Measurements from ENCODE around the gene PCDHGA6.
"Not testable (repeated sequence)": the region's sequence is repeated elsewhere in the genome, so short reads cannot be mapped to it uniquely, and the experiment has no call there.

Gene PCDHGA6

DNA sequence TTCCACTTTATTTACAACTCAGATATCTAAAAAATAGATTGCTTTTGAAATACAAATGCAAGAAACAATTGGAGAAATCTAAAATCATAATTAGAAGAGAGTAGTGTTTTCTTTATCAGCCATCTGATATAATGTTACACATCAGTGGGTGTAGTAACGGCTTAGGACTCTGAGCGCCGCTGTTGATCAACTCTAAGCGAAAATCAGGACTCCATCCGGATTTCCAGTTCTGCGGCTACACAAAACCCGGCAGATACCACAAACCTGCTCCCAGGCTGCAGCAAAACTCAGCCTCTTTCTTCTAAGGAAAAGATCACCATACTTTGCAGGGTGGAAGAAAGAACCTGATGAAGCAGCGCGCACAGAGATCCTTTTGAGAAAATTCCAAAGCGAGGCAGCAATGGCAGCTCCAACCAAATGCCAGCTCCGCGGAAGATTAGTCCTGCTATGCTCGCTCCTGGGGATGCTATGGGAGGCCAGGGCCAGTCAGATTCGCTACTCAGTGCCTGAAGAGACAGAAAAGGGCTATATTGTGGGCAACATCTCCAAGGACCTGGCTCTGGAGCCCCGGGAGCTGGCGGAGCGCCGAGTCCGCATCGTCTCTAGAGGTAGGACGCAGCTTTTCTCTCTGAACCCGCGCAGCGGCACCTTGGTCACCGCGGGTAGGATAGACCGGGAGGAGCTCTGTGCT is 29.0 kb downstream of the PCDHGA6 start, which contains the start of gene PCDHGA9:
Gene PCDHGA9, plus strand, starts transcription at position 226 of the 691 bp plus-strand sequence. Its CDS starts 175 bp downstream, at position 401.
- H3K9ac ChIP-seq (ENCODE audit: low read depth, low read length) = no peak within 1 kb of the TSS
- H3K36me3 ChIP-seq (ENCODE audit: insufficient read depth, low read length) = peaks cover 5% of the 10 kb centered on the region
- no peaks in the 10 kb centered on the region for H3K4me1 ChIP-seq (ENCODE audit: control insufficient read depth, insufficient read depth, low read length)
- H3K9me3 ChIP-seq (replicated peaks; ENCODE audit: low read length) = peaks cover 49% of the 10 kb centered on the region
- peak within 1 kb of the TSS; percentile 67 for H3K4me2 ChIP-seq (ENCODE audit: low read length)
- peak within 1 kb of the TSS; percentile 60 for H3K4me3 ChIP-seq (ENCODE audit: low read length)
- H3K27me3 ChIP-seq (ENCODE audit: control insufficient read depth, insufficient read depth, low read length) = no peaks in the 10 kb centered on the region

GRCh38 chr5:141403387-141403786 is 29.7 kb downstream of the PCDHGA6 start:
- Histone ChIP-seq H3K4me1 (ENCODE audit: control insufficient read depth, insufficient read depth, low read length) (no peaks in the 10 kb centered on the region), H3K4me3 (ENCODE audit: low read length) (peak overlapping the region; percentile 60), H3K27me3 (ENCODE audit: control insufficient read depth, insufficient read depth, low read length) (no peaks in the 10 kb centered on the region)

DNA sequence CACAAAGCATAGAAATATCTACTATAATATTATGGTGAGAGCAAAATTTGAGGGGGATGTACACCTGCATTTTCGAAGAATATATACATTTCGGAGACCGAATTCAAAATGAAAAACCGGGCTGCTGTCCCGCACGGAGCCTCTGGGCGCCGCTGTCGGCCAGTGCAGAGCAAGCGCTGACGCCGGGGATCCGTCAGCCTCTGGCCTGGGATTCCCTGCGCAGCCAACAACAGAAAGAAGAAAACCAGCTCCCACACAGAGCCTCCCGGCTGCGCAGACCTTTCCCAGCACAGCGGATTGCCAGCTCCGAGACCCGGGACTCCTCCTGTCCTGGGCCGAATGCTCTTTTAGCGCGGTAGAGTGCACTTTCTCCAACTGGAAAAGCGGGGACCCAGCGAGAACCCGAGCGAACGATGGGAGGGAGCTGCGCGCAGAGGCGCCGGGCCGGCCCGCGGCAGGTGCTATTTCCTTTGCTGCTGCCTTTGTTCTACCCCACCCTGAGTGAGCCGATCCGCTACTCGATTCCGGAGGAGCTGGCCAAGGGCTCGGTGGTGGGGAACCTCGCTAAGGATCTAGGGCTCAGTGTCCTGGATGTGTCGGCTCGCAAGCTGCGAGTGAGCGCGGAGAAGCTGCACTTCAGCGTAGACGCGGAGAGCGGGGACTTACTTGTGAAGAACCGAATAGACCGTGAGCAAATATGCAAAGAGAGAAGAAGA is 34.3 kb downstream of the PCDHGA6 start, which contains the start of gene PCDHGB6:
Gene PCDHGB6, plus strand, starts transcription at position 232 of the 716 bp plus-strand sequence. Its CDS starts 182 bp downstream, at position 414.
- H3K4me2 ChIP-seq (ENCODE audit: low read length); H3K4me1 ChIP-seq (ENCODE audit: control insufficient read depth, insufficient read depth, low read length); H3K9ac ChIP-seq (ENCODE audit: low read depth, low read length); H3K27me3 ChIP-seq (ENCODE audit: control insufficient read depth, insufficient read depth, low read length); H3K36me3 ChIP-seq (ENCODE audit: insufficient read depth, low read length): not testable (repeated sequence)
- H3K4me3 ChIP-seq (ENCODE audit: low read length) = peak within 1 kb of the TSS; percentile 53
- peaks cover 46% of the 10 kb centered on the region for H3K9me3 ChIP-seq (replicated peaks; ENCODE audit: low read length)

More at GRCh38 chr5:141403387-141403786, 29.7 kb downstream of the PCDHGA6 start:
- H3K9ac ChIP-seq (ENCODE audit: low read depth, low read length) = no peak overlapping the region
- peaks cover 49% of the 10 kb centered on the region for H3K9me3 ChIP-seq (replicated peaks; ENCODE audit: low read length)
- peaks cover 5% of the 10 kb centered on the region for H3K36me3 ChIP-seq (ENCODE audit: insufficient read depth, low read length)
- no peak overlapping the region for H3K4me2 ChIP-seq (ENCODE audit: low read length)

DNA sequence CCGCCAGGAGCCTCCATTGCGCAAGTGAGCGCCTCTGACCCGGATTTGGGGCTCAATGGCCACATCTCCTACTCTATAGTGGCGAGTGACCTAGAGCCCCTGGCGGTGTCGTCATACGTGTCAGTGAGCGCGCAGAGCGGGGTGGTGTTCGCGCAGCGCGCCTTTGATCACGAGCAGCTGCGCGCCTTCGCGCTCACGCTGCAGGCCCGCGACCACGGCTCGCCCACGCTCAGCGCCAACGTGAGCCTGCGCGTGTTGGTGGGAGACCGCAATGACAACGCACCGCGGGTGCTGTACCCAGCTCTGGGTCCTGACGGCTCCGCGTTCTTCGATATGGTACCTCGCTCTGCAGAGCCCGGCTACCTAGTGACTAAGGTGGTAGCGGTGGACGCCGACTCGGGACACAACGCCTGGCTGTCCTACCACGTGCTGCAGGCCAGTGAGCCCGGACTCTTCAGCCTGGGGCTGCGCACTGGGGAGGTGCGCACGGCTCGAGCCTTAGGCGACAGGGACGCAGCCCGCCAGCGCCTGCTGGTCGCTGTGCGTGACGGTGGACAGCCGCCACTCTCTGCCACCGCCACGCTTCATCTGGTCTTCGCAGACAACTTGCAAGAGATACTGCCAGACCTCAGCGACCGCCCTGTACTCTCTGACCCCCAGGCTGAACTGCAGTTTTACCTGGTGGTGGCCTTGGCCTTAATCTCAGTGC is 36.1 kb downstream of the PCDHGA6 start:
- H3K9ac ChIP-seq (ENCODE audit: low read depth, low read length) = no peak overlapping the region
- peaks cover 45% of the 10 kb centered on the region for H3K9me3 ChIP-seq (replicated peaks; ENCODE audit: low read length)
- no peaks in the 10 kb centered on the region for H3K27me3 ChIP-seq (ENCODE audit: control insufficient read depth, insufficient read depth, low read length)
- peaks cover 13% of the 10 kb centered on the region for H3K36me3 ChIP-seq (ENCODE audit: insufficient read depth, low read length)
- no peak overlapping the region for H3K4me2 ChIP-seq (ENCODE audit: low read length)
- no peak overlapping the region for H3K4me3 ChIP-seq (ENCODE audit: low read length)
- no peaks in the 10 kb centered on the region for H3K4me1 ChIP-seq (ENCODE audit: control insufficient read depth, insufficient read depth, low read length)

- H3K9me3 ChIP-seq (replicated peaks; ENCODE audit: low read length) = peaks cover 41% of the 10 kb centered on the region
- H3K9ac ChIP-seq (ENCODE audit: low read depth, low read length) = no peak overlapping the region
- peaks cover 13% of the 10 kb centered on the region for H3K36me3 ChIP-seq (ENCODE audit: insufficient read depth, low read length)
- H3K4me2 ChIP-seq (ENCODE audit: low read length) = no peak overlapping the region
- no peaks in the 10 kb centered on the region for H3K4me1 ChIP-seq (ENCODE audit: control insufficient read depth, insufficient read depth, low read length)
- H3K4me3 ChIP-seq (ENCODE audit: low read length) = no peak overlapping the region
- H3K27me3 ChIP-seq (ENCODE audit: control insufficient read depth, insufficient read depth, low read length) = no peaks in the 10 kb centered on the region
These were observed 37.9 kb downstream of the PCDHGA6 start for GRCh38 chr5:141411575-141411974.

DNA sequence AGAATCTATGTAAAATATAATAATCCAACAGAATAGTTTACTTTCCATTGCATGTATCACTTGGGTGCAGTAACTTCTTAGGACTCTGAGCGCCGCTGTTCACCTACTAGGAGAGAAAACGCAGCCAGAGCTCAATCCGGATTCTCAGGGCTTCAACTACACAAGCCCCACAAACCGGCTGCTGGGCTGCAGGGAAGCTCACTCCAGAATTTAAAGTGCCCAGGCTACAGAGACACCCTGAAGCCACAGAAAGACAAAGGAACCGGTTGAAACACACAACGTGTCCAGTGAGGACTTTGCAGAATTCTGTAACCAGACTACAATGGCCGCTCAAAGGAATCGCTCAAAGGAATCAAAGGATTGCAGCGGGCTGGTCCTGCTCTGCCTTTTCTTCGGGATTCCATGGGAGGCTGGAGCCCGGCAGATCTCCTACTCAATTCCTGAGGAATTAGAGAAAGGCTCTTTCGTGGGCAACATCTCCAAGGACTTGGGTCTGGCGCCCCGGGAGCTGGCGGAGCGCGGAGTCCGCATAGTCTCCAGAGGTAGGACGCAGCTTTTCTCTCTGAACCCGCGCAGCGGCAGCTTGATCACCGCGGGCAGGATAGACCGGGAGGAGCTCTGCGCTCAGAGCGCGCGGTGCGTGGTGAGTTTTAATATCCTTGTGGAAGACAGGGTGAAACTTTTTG is 39.3 kb downstream of the PCDHGA6 start, which contains the start of gene PCDHGA10:
Gene PCDHGA10, plus strand, starts transcription at position 134 of the 686 bp plus-strand sequence. Its CDS starts 189 bp downstream, at position 323.
- Histone ChIP-seq H3K36me3 (ENCODE audit: insufficient read depth, low read length) (peaks cover 13% of the 10 kb centered on the region), H3K4me2 (ENCODE audit: low read length) (peak within 1 kb of the TSS; percentile 71), H3K9me3 (replicated peaks; ENCODE audit: low read length) (peaks cover 41% of the 10 kb centered on the region), H3K27me3 (ENCODE audit: control insufficient read depth, insufficient read depth, low read length) (no peaks in the 10 kb centered on the region), H3K9ac (ENCODE audit: low read depth, low read length) (no peak within 1 kb of the TSS), H3K4me3 (ENCODE audit: low read length) (peak within 1 kb of the TSS; percentile 59), H3K4me1 (ENCODE audit: control insufficient read depth, insufficient read depth, low read length) (no peaks in the 10 kb centered on the region)

DNA sequence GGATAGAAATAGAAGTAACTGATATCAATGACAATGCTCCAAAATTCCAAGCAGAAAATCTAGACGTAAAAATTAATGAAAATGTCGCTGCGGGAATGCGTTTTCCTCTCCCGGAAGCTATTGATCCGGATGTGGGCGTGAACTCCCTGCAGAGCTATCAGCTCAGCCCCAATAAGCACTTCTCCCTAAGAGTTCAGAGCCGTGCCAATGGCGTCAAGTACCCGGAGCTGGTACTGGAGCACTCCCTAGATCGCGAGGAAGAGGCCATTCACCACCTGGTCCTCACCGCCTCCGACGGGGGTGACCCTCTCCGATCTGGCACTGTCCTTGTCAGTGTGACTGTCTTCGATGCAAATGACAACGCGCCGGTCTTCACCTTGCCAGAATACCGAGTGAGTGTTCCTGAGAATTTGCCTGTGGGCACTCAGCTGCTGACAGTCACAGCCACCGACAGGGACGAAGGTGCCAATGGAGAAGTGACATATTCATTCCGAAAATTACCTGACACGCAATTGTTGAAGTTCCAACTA is 39.9 kb downstream of the PCDHGA6 start:
- peaks cover 44% of the 10 kb centered on the region for H3K9me3 ChIP-seq (replicated peaks; ENCODE audit: low read length)
- no peaks in the 10 kb centered on the region for H3K4me1 ChIP-seq (ENCODE audit: control insufficient read depth, insufficient read depth, low read length)
- H3K4me3 ChIP-seq (ENCODE audit: low read length) = peak overlapping the region; percentile 59
- H3K4me2 ChIP-seq (ENCODE audit: low read length) = peak overlapping the region; percentile 71
- H3K9ac ChIP-seq (ENCODE audit: low read depth, low read length) = no peak overlapping the region
- H3K36me3 ChIP-seq (ENCODE audit: insufficient read depth, low read length) = peaks cover 13% of the 10 kb centered on the region
- H3K27me3 ChIP-seq (ENCODE audit: control insufficient read depth, insufficient read depth, low read length) = no peaks in the 10 kb centered on the region

DNA sequence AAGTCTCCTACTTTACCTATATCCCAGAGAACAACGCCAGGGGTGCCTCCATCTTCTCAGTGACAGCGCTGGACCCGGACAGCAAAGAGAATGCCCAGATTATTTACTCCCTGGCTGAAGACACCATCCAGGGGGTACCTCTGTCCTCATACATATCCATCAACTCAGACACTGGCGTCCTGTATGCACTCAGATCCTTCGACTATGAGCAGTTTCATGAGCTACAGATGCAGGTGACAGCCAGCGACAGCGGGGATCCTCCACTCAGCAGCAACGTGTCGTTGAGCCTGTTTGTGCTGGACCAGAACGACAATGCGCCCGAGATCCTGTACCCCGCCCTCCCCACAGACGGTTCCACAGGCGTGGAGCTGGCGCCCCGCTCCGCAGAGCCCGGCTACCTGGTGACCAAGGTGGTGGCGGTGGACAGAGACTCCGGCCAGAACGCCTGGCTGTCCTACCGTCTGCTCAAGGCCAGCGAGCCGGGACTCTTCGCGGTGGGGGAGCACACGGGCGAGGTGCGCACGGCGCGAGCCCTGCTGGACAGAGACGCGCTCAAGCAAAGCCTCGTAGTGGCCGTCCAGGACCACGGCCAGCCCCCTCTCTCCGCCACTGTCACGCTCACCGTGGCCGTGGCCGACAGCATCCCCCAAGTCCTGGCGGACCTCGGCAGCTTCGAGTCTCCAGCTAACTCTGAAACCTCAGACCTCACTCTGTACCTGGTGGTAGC is 41.0 kb downstream of the PCDHGA6 start:
- peaks cover 44% of the 10 kb centered on the region for H3K9me3 ChIP-seq (replicated peaks; ENCODE audit: low read length)
- not testable (repeated sequence) for H3K4me2 ChIP-seq (ENCODE audit: low read length); H3K4me1 ChIP-seq (ENCODE audit: control insufficient read depth, insufficient read depth, low read length); H3K27me3 ChIP-seq (ENCODE audit: control insufficient read depth, insufficient read depth, low read length); H3K4me3 ChIP-seq (ENCODE audit: low read length); H3K9ac ChIP-seq (ENCODE audit: low read depth, low read length)
- peaks cover 13% of the 10 kb centered on the region for H3K36me3 ChIP-seq (ENCODE audit: insufficient read depth, low read length)

GRCh38 chr5:141415275-141415618 is 41.6 kb downstream of the PCDHGA6 start:
- Histone ChIP-seq H3K36me3 (ENCODE audit: insufficient read depth, low read length) (peaks cover 13% of the 10 kb centered on the region), H3K9me3 (replicated peaks; ENCODE audit: low read length) (peaks cover 42% of the 10 kb centered on the region)
- not testable (repeated sequence) for H3K27me3 ChIP-seq (ENCODE audit: control insufficient read depth, insufficient read depth, low read length); H3K9ac ChIP-seq (ENCODE audit: low read depth, low read length); H3K4me3 ChIP-seq (ENCODE audit: low read length); H3K4me2 ChIP-seq (ENCODE audit: low read length); H3K4me1 ChIP-seq (ENCODE audit: control insufficient read depth, insufficient read depth, low read length)

DNA sequence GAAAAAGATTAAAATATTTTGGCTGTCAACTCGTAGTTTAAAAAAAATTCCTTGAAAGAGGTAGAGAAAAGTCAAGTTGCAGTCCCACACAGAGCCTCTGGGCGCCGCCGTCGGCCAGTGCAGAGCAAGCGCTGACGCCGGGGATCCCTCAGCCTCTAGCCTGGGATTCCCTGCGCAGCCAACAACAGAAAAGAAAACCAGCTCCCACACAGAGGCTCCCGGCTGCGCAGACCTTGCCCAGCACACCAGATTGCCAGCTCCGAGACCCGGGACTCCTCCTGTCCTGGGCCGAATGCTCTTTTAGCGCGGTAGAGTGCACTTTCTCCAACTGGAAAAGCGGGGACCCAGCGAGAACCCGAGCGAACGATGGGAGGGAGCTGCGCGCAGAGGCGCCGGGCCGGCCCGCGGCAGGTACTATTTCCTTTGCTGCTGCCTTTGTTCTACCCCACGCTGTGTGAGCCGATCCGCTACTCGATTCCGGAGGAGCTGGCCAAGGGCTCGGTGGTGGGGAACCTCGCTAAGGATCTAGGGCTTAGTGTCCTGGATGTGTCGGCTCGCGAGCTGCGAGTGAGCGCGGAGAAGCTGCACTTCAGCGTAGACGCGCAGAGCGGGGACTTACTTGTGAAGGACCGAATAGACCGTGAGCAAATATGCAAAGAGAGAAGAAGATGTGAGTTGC is 43.9 kb downstream of the PCDHGA6 start, which contains the start of gene PCDHGB7:
Gene PCDHGB7, plus strand, starts transcription at position 184 of the 679 bp plus-strand sequence. Its CDS starts 183 bp downstream, at position 367.
- Histone ChIP-seq H3K4me2 (ENCODE audit: low read length) (peak within 1 kb of the TSS; percentile 64), H3K4me3 (ENCODE audit: low read length) (peak within 1 kb of the TSS; percentile 65), H3K36me3 (ENCODE audit: insufficient read depth, low read length) (peaks cover 13% of the 10 kb centered on the region), H3K9me3 (replicated peaks; ENCODE audit: low read length) (peaks cover 51% of the 10 kb centered on the region), H3K9ac (ENCODE audit: low read depth, low read length) (peak within 1 kb of the TSS; percentile 50)
- H3K4me1 ChIP-seq (ENCODE audit: control insufficient read depth, insufficient read depth, low read length); H3K27me3 ChIP-seq (ENCODE audit: control insufficient read depth, insufficient read depth, low read length): not testable (repeated sequence)

Data from skeletal muscle satellite cell (primary cell).